GM12878 (cell line): ENCODE measurements around the gene TM7SF2. TPM values are rescaled to one million over a fixed set of nuclear protein-coding genes. Genes with fewer than 3 reads are reported as not detected.
A peak's percentile ranks its signal among the peaks of the same experiment; 100 is the strongest.

Experiments
- ATF7 ChIP-seq: fragments of 450-650 bp; IDR thresholded peaks from 2 replicates; pipeline ENCODE4 v1.6.1; 2016; ENCODE audit warnings: low read depth, mild to moderate bottlenecking
- BMI1 ChIP-seq: fragments of 450-650 bp; IDR thresholded peaks from 2 replicates; pipeline ENCODE4 v1.6.1; 2016; ENCODE audit warnings: mild to moderate bottlenecking, moderate library complexity, borderline replicate concordance
- CBX5 ChIP-seq: sonication (generic); IDR thresholded peaks from 2 replicates; pipeline ENCODE4 v1.6.1; 2016; ENCODE audit warnings: low read depth, moderate library complexity, mild to moderate bottlenecking, inconsistent platforms
- CHD2 ChIP-seq: IDR thresholded peaks from 2 replicates; pipeline ENCODE4 v1.6.1; 2011; ENCODE audit warnings: low read depth, low read length, improper control_type of control experiment, borderline replicate concordance
- CREM ChIP-seq: IDR thresholded peaks from 2 replicates; pipeline ENCODE4 v1.6.1; 2014; ENCODE audit warnings: antibody characterized with exemption, low read depth
- JUNB ChIP-seq: IDR thresholded peaks from 2 replicates; pipeline ENCODE4 v1.6.1; 2016; ENCODE audit warnings: antibody characterized with exemption, mild to moderate bottlenecking
- MTA3 ChIP-seq: IDR thresholded peaks from 2 replicates; pipeline ENCODE4 v1.6.1; 2012; ENCODE audit warnings: low read length, inconsistent platforms, borderline replicate concordance
- NFIC ChIP-seq: IDR thresholded peaks from 2 replicates; pipeline ENCODE4 v1.6.1; 2012; ENCODE audit warnings: low read depth, mild to moderate bottlenecking, inconsistent platforms, low read length, moderate library complexity
- NFXL1 ChIP-seq: fragments of 450-650 bp; IDR thresholded peaks from 2 replicates; pipeline ENCODE4 v1.6.1; 2017; ENCODE audit warnings: antibody characterized with exemption, mild to moderate bottlenecking, borderline replicate concordance
- NR2F1 ChIP-seq: fragments of 450-650 bp; conservative IDR thresholded peaks from 2 replicates; pipeline ENCODE4 v1.6.1; 2017; ENCODE audit warnings: mild to moderate bottlenecking
- PML ChIP-seq: IDR thresholded peaks from 2 replicates; pipeline ENCODE4 v1.6.1; 2012; ENCODE audit warnings: low read length, inconsistent platforms
- POLR2AphosphoS5 ChIP-seq: IDR thresholded peaks from 2 replicates; pipeline ENCODE4 v1.6.1; 2011; ENCODE audit warnings: mild to moderate bottlenecking, low read length, inconsistent platforms
- RAD21 ChIP-seq: IDR thresholded peaks from 2 replicates; pipeline ENCODE4 v1.6.1; 2011; ENCODE audit warnings: mild to moderate bottlenecking, low read depth, low read length, moderate library complexity; ENCODE audit not compliant: insufficient read depth
- RBBP5 ChIP-seq: fragments of 200-600 bp; sonication (generic); conservative IDR thresholded peaks from 2 replicates; pipeline ENCODE4 v1.6.1; 2016
- RCOR1 ChIP-seq: conservative IDR thresholded peaks from 2 replicates; pipeline ENCODE4 v1.6.1; 2012; ENCODE audit warnings: low read depth, low read length, improper control_type of control experiment
- RFX5 ChIP-seq: IDR thresholded peaks from 2 replicates; pipeline ENCODE4 v1.6.1; 2011; ENCODE audit warnings: low read depth, low read length, improper control_type of control experiment
- RUNX3 ChIP-seq: IDR thresholded peaks from 2 replicates; pipeline ENCODE4 v1.6.1; 2012; ENCODE audit warnings: low read length, inconsistent platforms
- SPI1 ChIP-seq: IDR thresholded peaks from 2 replicates; pipeline ENCODE4 v1.6.1; 2011; ENCODE audit warnings: low read depth, mild to moderate bottlenecking, low read length, moderate library complexity, borderline replicate concordance; ENCODE audit not compliant: insufficient read depth
- SRF ChIP-seq, 2 experiments: IDR thresholded peaks; 2 replicates each; pipeline ENCODE4 v1.6.1; 2011; ENCODE audit warnings: low read depth in 2 of 2, low read length in 2 of 2, mild to moderate bottlenecking in 1 of 2, moderate library complexity in 1 of 2
- STAT1 ChIP-seq: fragments of 450-650 bp; conservative IDR thresholded peaks from 2 replicates; pipeline ENCODE4 v1.6.1; 2014; ENCODE audit warnings: antibody characterized with exemption, mild to moderate bottlenecking
- STAT3 ChIP-seq: IDR thresholded peaks from 2 replicates; pipeline ENCODE4 v1.6.1; 2011; ENCODE audit warnings: low read depth, low read length, improper control_type of control experiment
- ZBED1 ChIP-seq: IDR thresholded peaks from 2 replicates; pipeline ENCODE4 v1.6.1; 2016; ENCODE audit warnings: borderline replicate concordance
- ZNF207 ChIP-seq: fragments of 450-650 bp; IDR thresholded peaks from 2 replicates; pipeline ENCODE4 v1.6.1; 2014; ENCODE audit warnings: antibody characterized with exemption, mild to moderate bottlenecking, borderline replicate concordance
- polyA plus RNA-seq, 11 experiments: library from polyadenylated mRNA; depleted of rRNA in 4 of 11; unstranded in 6 of 11; stranded (reverse) in 5 of 11; fragments of >200 nt; fragmentation: Nextera tagmentation in 4 of 11; fragmentation: Illumina TruSeq in 1 of 11; extraction: Ambion mirVana in 4 of 11; extraction: Trizol in 1 of 11; gene quantifications; 1 replicate in 1 of 11; 2 replicates in 10 of 11; pipeline versions ENCODE4 v1.2.1 to v1.2.3, GENCODE V29; 2011 to 2016; ENCODE audit warnings: inconsistent platforms in 2 of 11, missing spikeins in 2 of 11, low read depth in 1 of 11
- total RNA-seq, 4 experiments: library from RNA; depleted of rRNA in 3 of 4; stranded (reverse); fragments of >200 nt in 3 of 4; fragmentation: Illumina TruSeq in 1 of 4; extraction: Trizol in 1 of 4; gene quantifications; 2 replicates each; pipeline versions ENCODE4 v1.2.1 to v1.2.3, GENCODE V29; 2013 to 2021
- TF ChIP-seq, protein P1 (sequence below), 3 experiments: IDR thresholded peaks in 2 of 3; conservative IDR thresholded peaks in 1 of 3; 2 replicates each; pipeline ENCODE4 v1.5.1; 2011; ENCODE audit warnings: low read depth in 3 of 3, low read length in 3 of 3, mild to moderate bottlenecking in 3 of 3, control low read depth in 2 of 3, moderate library complexity in 2 of 3, inconsistent platforms in 1 of 3, mixed read lengths in 1 of 3; ENCODE audit not compliant: control insufficient read depth in 2 of 3, insufficient read depth in 1 of 3; ENCODE audit errors: extremely low read depth in 1 of 3
- TF ChIP-seq, protein P2 (sequence below): IDR thresholded peaks from 2 replicates; pipeline ENCODE4 v1.6.1; 2011; ENCODE audit warnings: borderline replicate concordance, low read depth, mild to moderate bottlenecking, moderate library complexity, mixed read lengths, low read length; ENCODE audit not compliant: insufficient read depth; ENCODE audit errors: extremely low read length
- TF ChIP-seq, protein P3 (sequence below): fragments of 450-650 bp; IDR thresholded peaks from 2 replicates; pipeline ENCODE4 v1.6.1; 2014; ENCODE audit warnings: mild to moderate bottlenecking
- TF ChIP-seq, protein P4 (sequence below): IDR thresholded peaks from 2 replicates; pipeline ENCODE4 v1.6.1; 2012; ENCODE audit warnings: low read length, inconsistent platforms

The TM7SF2 gene
- total and polyA plus RNA-seq, 10 of the 15 experiments (the other 5 are each of a cell fraction or from before 2014, with no cell fraction given) = 0.52 to 57.7 (median 20.7) TPM

DNA sequence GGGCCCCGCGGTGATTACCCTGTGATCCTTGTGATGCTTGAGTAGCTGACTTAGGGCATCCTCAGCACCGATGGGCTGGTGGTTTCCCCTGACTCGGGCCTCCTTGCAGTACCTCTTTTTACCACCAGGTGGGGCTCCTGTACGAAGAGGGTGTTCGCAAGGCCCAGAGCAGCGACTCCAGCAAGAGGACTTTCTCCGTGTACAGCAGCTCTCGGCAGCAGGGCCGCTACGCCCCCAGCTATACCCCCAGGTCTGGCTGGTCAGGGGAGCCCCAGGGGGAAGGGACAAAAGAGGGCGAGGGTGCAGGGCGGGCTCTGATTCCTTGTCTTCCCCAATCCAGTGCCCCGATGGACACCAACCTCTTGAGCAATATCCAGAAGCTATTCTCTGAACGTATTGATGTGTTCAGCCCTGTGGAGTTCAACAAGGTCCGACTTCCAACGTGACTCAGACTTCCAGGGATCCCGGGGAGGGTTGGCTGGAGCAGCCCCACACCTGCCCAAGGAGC lies 1.3 kb upstream of the TM7SF2 start (continued):
- no peak for TF ChIP-seq ZBED1
- no peak for TF ChIP-seq ATF7
- no peak for TF ChIP-seq CBX5
- no peak for TF ChIP-seq RBBP5
- TF ChIP-seq CREM = 0 out of 2 replicates have a peak, but pooled peaks have one; percentile 8
- TF ChIP-seq, protein P1, sequence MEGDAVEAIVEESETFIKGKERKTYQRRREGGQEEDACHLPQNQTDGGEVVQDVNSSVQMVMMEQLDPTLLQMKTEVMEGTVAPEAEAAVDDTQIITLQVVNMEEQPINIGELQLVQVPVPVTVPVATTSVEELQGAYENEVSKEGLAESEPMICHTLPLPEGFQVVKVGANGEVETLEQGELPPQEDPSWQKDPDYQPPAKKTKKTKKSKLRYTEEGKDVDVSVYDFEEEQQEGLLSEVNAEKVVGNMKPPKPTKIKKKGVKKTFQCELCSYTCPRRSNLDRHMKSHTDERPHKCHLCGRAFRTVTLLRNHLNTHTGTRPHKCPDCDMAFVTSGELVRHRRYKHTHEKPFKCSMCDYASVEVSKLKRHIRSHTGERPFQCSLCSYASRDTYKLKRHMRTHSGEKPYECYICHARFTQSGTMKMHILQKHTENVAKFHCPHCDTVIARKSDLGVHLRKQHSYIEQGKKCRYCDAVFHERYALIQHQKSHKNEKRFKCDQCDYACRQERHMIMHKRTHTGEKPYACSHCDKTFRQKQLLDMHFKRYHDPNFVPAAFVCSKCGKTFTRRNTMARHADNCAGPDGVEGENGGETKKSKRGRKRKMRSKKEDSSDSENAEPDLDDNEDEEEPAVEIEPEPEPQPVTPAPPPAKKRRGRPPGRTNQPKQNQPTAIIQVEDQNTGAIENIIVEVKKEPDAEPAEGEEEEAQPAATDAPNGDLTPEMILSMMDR (IDR thresholded peaks at IDR 0.05 in 2 of 3, conservative IDR thresholded peaks at IDR 0.05 in 1 of 3; ENCODE audit: control insufficient read depth in 2 of 3, extremely low read depth in 1 of 3, insufficient read depth in 1 of 3, low read depth in 3 of 3, low read length in 3 of 3) = peak; percentile 97 to 99 (median 99)
- TF ChIP-seq, protein P2, sequence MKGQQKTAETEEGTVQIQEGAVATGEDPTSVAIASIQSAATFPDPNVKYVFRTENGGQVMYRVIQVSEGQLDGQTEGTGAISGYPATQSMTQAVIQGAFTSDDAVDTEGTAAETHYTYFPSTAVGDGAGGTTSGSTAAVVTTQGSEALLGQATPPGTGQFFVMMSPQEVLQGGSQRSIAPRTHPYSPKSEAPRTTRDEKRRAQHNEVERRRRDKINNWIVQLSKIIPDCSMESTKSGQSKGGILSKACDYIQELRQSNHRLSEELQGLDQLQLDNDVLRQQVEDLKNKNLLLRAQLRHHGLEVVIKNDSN = no peak
- no peak for TF ChIP-seq STAT3
- no peak for TF ChIP-seq SRF (IDR thresholded peaks at IDR 0.05; ENCODE audit: low read depth in 2 of 2, low read length in 2 of 2)
- peak; percentile 57 for TF ChIP-seq RAD21
- TF ChIP-seq NFIC = no peak
- TF ChIP-seq NFXL1 = no peak
- no peak for TF ChIP-seq STAT1
- no peak for TF ChIP-seq MTA3
- no peak for TF ChIP-seq BMI1
- TF ChIP-seq RUNX3 = peak; percentile 53
- no peak for TF ChIP-seq NR2F1
- TF ChIP-seq, protein P3, sequence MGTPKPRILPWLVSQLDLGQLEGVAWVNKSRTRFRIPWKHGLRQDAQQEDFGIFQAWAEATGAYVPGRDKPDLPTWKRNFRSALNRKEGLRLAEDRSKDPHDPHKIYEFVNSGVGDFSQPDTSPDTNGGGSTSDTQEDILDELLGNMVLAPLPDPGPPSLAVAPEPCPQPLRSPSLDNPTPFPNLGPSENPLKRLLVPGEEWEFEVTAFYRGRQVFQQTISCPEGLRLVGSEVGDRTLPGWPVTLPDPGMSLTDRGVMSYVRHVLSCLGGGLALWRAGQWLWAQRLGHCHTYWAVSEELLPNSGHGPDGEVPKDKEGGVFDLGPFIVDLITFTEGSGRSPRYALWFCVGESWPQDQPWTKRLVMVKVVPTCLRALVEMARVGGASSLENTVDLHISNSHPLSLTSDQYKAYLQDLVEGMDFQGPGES = no peak
- no peak for TF ChIP-seq POLR2AphosphoS5
- no peak for TF ChIP-seq JUNB
- TF ChIP-seq CHD2 = no peak
- TF ChIP-seq, protein P4, sequence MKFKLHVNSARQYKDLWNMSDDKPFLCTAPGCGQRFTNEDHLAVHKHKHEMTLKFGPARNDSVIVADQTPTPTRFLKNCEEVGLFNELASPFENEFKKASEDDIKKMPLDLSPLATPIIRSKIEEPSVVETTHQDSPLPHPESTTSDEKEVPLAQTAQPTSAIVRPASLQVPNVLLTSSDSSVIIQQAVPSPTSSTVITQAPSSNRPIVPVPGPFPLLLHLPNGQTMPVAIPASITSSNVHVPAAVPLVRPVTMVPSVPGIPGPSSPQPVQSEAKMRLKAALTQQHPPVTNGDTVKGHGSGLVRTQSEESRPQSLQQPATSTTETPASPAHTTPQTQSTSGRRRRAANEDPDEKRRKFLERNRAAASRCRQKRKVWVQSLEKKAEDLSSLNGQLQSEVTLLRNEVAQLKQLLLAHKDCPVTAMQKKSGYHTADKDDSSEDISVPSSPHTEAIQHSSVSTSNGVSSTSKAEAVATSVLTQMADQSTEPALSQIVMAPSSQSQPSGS = no peak
- no peak for TF ChIP-seq PML
- no peak for TF ChIP-seq RCOR1
- TF ChIP-seq ZNF207 = no peak
- no peak for TF ChIP-seq RFX5
- peak; percentile 35; the same call in 1 of the 2 replicates for TF ChIP-seq SPI1
